Prostate gland (tissue), 2 donors: ENCODE data around the gene UGT1A8. TPM values are rescaled to one million over a fixed set of nuclear protein-coding genes. Genes with fewer than 3 reads are reported as not detected.

Experiments
- DNase-seq: peaks from one replicate; pipeline ENCODE4 v3.0.0-alpha.2; 2019; ENCODE audit warnings: low spot score
- H3K27ac ChIP-seq, 2 donors: fragments of 200-600 bp; sonication (generic); 2 replicates each; pipeline ENCODE4 v1.5.1; 2017 to 2019
- H3K27me3 ChIP-seq: fragments of 200-600 bp; sonication (generic); replicated peaks from 2 replicates; pipeline ENCODE4 v1.5.1; 2019; ENCODE audit not compliant: insufficient read depth
- H3K36me3 ChIP-seq, 2 donors: fragments of 200-600 bp; sonication (generic); 1 replicate in 1 of 2; 2 replicates in 1 of 2; pipeline versions ENCODE4 v1.5.1 to v1.8.1; 2017 to 2019
- H3K4me1 ChIP-seq: fragments of 200-600 bp; sonication (generic); replicated peaks from 2 replicates; pipeline ENCODE4 v1.5.1; 2019
- H3K4me3 ChIP-seq, 2 donors: fragments of 200-600 bp; sonication (generic); 2 replicates each; pipeline ENCODE4 v1.5.1; 2017 to 2019
- H3K9me3 ChIP-seq: fragments of 200-600 bp; sonication (generic); 2 replicates; pipeline ENCODE4 v1.5.1; 2017
- CTCF ChIP-seq, 4 experiments: fragments of 200-600 bp in 2 of 4; fragments of 450-650 bp in 2 of 4; sonication (generic) in 2 of 4; IDR thresholded peaks; 1 replicate in 3 of 4; 2 replicates in 1 of 4; pipeline ENCODE4 v1.5.1; 2016 to 2019; ENCODE audit warnings: antibody characterized with exemption in 4 of 4, mild to moderate bottlenecking in 2 of 4, moderate library complexity in 2 of 4
- POLR2A ChIP-seq: fragments of 450-650 bp; IDR thresholded peaks from one replicate; pipeline ENCODE4 v1.6.1; 2016; ENCODE audit warnings: antibody characterized with exemption, mild to moderate bottlenecking
- POLR2AphosphoS5 ChIP-seq: sonication (generic); formaldehyde crosslinking; IDR thresholded peaks from one replicate; pipeline ENCODE4 v1.6.1; 2017; ENCODE audit warnings: antibody characterized with exemption
- WGBS: methylation state at CpG from one replicate; pipeline ENCODE4 v1.1.5; 2018; 5-methylcytosine and 5-hydroxymethylcytosine counted together
- intact Hi-C: fragments of 100-400 bp; cut with DNase I; formaldehyde crosslinking; loops from one replicate; pipeline ENCODE4 v1.14.2; 2022
- total RNA-seq, 2 donors: library from RNA; depleted of rRNA; stranded (reverse); fragments of >200 nt; gene quantifications; one replicate each; pipeline ENCODE4 v1.1.0, GENCODE V29; 2016

Gene UGT1A8
- total RNA-seq, 2 donors from 2014 or later: not detected

DNA sequence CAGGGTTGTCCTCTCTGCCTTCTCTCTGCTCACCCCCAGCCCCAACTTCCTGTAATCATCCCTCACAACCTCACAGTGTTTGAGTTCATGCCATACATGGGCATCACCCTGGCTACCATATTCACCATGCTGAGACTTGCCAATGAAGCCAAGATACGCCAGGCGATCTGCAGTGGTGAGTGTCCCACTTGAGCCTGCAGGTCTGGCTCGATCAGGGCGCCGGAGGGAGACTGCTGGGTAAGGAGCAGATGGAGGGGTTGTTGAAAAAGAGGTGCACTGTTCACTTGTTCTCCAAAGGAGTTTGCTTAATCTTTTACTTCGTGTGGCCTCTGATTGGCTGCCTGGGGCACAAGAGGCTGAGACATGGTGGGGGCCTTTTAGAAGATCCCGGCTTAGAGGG lies 175.3 kb downstream of the UGT1A8 start:
- TF ChIP-seq POLR2AphosphoS5 (no peak), CTCF (IDR thresholded peaks at IDR 0.05) (no peak), POLR2A (no peak)
- Histone ChIP-seq H3K9me3 (no peaks in the 10 kb centered on the region), H3K4me3 (no peak overlapping the region), H3K27ac (no peak overlapping the region), H3K36me3 (no peaks in the 10 kb centered on the region), H3K27me3 (no peaks in the 10 kb centered on the region), H3K4me1 (no peaks in the 10 kb centered on the region)
- intact Hi-C loops: no loop called here
- WGBS: 85% methylated on average over 7 of the region's 7 CpGs
- DNase-seq: no peak

GRCh38 chr2:233793465-233794127 lies 176.2 kb downstream of the UGT1A8 start:
- no peaks in the 10 kb centered on the region for H3K4me1 ChIP-seq
- WGBS: 73% methylated on average over 18 of the region's 18 CpGs
- no peak for DNase-seq
- H3K4me3 ChIP-seq: no peak overlapping the region
- no peak for TF ChIP-seq CTCF (IDR thresholded peaks at IDR 0.05)
- TF ChIP-seq POLR2A: no peak
- TF ChIP-seq POLR2AphosphoS5: no peak
- H3K27me3 ChIP-seq: no peaks in the 10 kb centered on the region
- H3K27ac ChIP-seq: no peak overlapping the region
- H3K9me3 ChIP-seq: no peaks in the 10 kb centered on the region
- no peaks in the 10 kb centered on the region for H3K36me3 ChIP-seq
- intact Hi-C loops: no loop called here

GRCh38 chr2:233794128-233794658 lies 176.8 kb downstream of the UGT1A8 start:
- Histone ChIP-seq H3K27me3 (no peaks in the 10 kb centered on the region), H3K4me1 (no peaks in the 10 kb centered on the region), H3K4me3 (no peak overlapping the region), H3K27ac (no peak overlapping the region), H3K9me3 (no peaks in the 10 kb centered on the region), H3K36me3 (no peaks in the 10 kb centered on the region)
- no peak for DNase-seq
- TF ChIP-seq POLR2A (no peak), CTCF (IDR thresholded peaks at IDR 0.05) (no peak), POLR2AphosphoS5 (no peak)
- 81% methylated on average over 17 of the region's 17 CpGs for WGBS
- intact Hi-C loops: no loop called here

- TF ChIP-seq POLR2A (no peak), CTCF (IDR thresholded peaks at IDR 0.05) (no peak), POLR2AphosphoS5 (no peak)
- Histone ChIP-seq H3K27ac (no peak overlapping the region), H3K4me3 (no peak overlapping the region), H3K9me3 (no peaks in the 10 kb centered on the region), H3K4me1 (no peaks in the 10 kb centered on the region), H3K27me3 (no peaks in the 10 kb centered on the region), H3K36me3 (no peaks in the 10 kb centered on the region)
- intact Hi-C loops: no loop called here
- WGBS: 91% methylated on average over 13 of the region's 13 CpGs
- no peak for DNase-seq
Observed at GRCh38 chr2:233795735-233796171, 178.3 kb downstream of the UGT1A8 start.

GRCh38 chr2:233796254-233796653 lies 178.8 kb downstream of the UGT1A8 start:
- Histone ChIP-seq H3K9me3 (no peaks in the 10 kb centered on the region), H3K27me3 (no peaks in the 10 kb centered on the region), H3K27ac (no peak overlapping the region), H3K4me3 (no peak overlapping the region), H3K4me1 (no peaks in the 10 kb centered on the region), H3K36me3 (no peaks in the 10 kb centered on the region)
- intact Hi-C loops: no loop called here
- 80% methylated on average over 9 of the region's 9 CpGs for WGBS
- TF ChIP-seq POLR2A: no peak
- TF ChIP-seq POLR2AphosphoS5: no peak
- TF ChIP-seq CTCF (IDR thresholded peaks at IDR 0.05): no peak
- no peak for DNase-seq
